GM21423 (cell line): ENCODE results near the gene SDK1.
"Not testable (repeated sequence)": the region's sequence is repeated elsewhere in the genome, so short reads cannot be mapped to it uniquely, and the experiment has no call there.

Experiments
- ATAC-seq: cut with Tn5 transposase; IDR thresholded peaks from one replicate; pipeline ENCODE4 v1.9.1; 2021; ENCODE audit warnings: mild to moderate bottlenecking, moderate library complexity; ENCODE audit not compliant: unreplicated experiment

Gene SDK1

GRCh38 chr7:3575753-3576531 lies 274.9 kb downstream of the SDK1 start:
- no peak for ATAC-seq

- ATAC-seq, result no peak
Measured at GRCh38 chr7:3578399-3578798, 277.3 kb downstream of the SDK1 start.

- ATAC-seq, result no peak
Measured at GRCh38 chr7:3579638-3580219, 278.7 kb downstream of the SDK1 start.

GRCh38 chr7:3582145-3582544 lies 281.1 kb downstream of the SDK1 start:
- ATAC-seq, result not testable (repeated sequence)

- ATAC-seq, result no peak
Measured at GRCh38 chr7:3585826-3586225, 284.8 kb downstream of the SDK1 start.

- ATAC-seq, result no peak
Measured at GRCh38 chr7:3588341-3588740, 287.3 kb downstream of the SDK1 start.

- ATAC-seq, result no peak
Measured at GRCh38 chr7:3589752-3590151, 288.7 kb downstream of the SDK1 start.

GRCh38 chr7:3591219-3591618 lies 290.2 kb downstream of the SDK1 start:
- no peak for ATAC-seq

- no peak for ATAC-seq
Measured at GRCh38 chr7:3591944-3592343, 290.9 kb downstream of the SDK1 start.

- no peak for ATAC-seq
Measured at GRCh38 chr7:3592401-3593134, 291.5 kb downstream of the SDK1 start.

- no peak for ATAC-seq
Measured at GRCh38 chr7:3594901-3595300, 293.8 kb downstream of the SDK1 start.

GRCh38 chr7:3598854-3599253 lies 297.8 kb downstream of the SDK1 start:
- no peak for ATAC-seq

GRCh38 chr7:3605222-3605621 lies 304.2 kb downstream of the SDK1 start:
- ATAC-seq, result no peak

GRCh38 chr7:3606436-3606835 lies 305.4 kb downstream of the SDK1 start:
- no peak for ATAC-seq

GRCh38 chr7:3607847-3608246 lies 306.8 kb downstream of the SDK1 start:
- no peak for ATAC-seq

- no peak for ATAC-seq
Measured at GRCh38 chr7:3616306-3616705, 315.3 kb downstream of the SDK1 start.

GRCh38 chr7:3630081-3630480 lies 329.0 kb downstream of the SDK1 start:
- no peak for ATAC-seq

GRCh38 chr7:3634396-3634795 lies 333.3 kb downstream of the SDK1 start:
- no peak for ATAC-seq

- no peak for ATAC-seq
Measured at GRCh38 chr7:3636131-3636860, 335.2 kb downstream of the SDK1 start.

GRCh38 chr7:3639253-3639652 lies 338.2 kb downstream of the SDK1 start:
- ATAC-seq, result no peak

GRCh38 chr7:3641582-3641981 lies 340.5 kb downstream of the SDK1 start:
- no peak for ATAC-seq
